Measurements from ENCODE around the gene SMURF1. TPM values are rescaled to one million over a fixed set of nuclear protein-coding genes. Genes with fewer than 3 reads are reported as not detected.

The SMURF1 gene
- total and polyA plus RNA-seq, 2 of the 8 experiments (the other 6 are each of a cell fraction or from before 2014, with no cell fraction given): 9.6 to 24.5 TPM

- TF ChIP-seq KDM1A (IDR thresholded peaks at IDR 0.05; ENCODE audit: borderline replicate concordance, low read length): no peak
- TF ChIP-seq CTCF (IDR thresholded peaks at IDR 0.05; ENCODE audit: control extremely low read depth in 1 of 3, insufficient read depth in 1 of 3, low read depth in 1 of 3, low read length in 3 of 3): no peak
- TF ChIP-seq POU5F1 (IDR thresholded peaks at IDR 0.05; ENCODE audit: low read depth, low read length): no peak
These were observed 92.9 kb downstream of the SMURF1 start (continued) for GRCh38 chr7:99050971-99051370.

Data from H1 (cell line).